ENCODE measurements around the gene PDE6H.

DNA sequence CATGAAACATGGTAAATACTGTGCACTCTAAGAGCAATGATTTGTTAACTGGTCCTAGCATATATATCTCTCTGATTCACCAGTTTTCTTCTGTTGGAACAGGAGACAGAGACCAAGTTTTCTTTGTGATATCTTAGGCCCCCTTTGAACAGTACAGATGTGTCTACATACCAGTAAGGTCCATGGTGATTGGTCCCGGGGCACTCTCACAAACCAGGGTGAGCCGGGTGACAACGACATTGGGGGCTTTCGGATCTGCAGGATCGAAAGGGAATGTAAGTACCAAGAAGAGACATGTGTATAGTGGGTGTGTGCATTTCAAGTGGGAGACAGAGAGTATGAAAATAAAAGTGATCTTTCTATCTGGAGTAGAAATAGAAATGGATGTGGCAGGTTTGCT, 23.2 kb upstream of the PDE6H start:
- TF ChIP-seq EZH2 (IDR thresholded peaks at IDR 0.05; ENCODE audit: borderline replicate concordance, low read depth, low read length, severe bottlenecking) (no peak), MYC (IDR thresholded peaks at IDR 0.05; ENCODE audit: low read depth, low read length) (no peak), JUN (IDR thresholded peaks at IDR 0.05; ENCODE audit: borderline replicate concordance, insufficient read depth, insufficient read length, low read depth) (no peak)
- TF ChIP-seq, protein P1, sequence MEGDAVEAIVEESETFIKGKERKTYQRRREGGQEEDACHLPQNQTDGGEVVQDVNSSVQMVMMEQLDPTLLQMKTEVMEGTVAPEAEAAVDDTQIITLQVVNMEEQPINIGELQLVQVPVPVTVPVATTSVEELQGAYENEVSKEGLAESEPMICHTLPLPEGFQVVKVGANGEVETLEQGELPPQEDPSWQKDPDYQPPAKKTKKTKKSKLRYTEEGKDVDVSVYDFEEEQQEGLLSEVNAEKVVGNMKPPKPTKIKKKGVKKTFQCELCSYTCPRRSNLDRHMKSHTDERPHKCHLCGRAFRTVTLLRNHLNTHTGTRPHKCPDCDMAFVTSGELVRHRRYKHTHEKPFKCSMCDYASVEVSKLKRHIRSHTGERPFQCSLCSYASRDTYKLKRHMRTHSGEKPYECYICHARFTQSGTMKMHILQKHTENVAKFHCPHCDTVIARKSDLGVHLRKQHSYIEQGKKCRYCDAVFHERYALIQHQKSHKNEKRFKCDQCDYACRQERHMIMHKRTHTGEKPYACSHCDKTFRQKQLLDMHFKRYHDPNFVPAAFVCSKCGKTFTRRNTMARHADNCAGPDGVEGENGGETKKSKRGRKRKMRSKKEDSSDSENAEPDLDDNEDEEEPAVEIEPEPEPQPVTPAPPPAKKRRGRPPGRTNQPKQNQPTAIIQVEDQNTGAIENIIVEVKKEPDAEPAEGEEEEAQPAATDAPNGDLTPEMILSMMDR (IDR thresholded peaks at IDR 0.05; ENCODE audit: extremely low read depth in 1 of 2, insufficient read depth in 1 of 2, low read depth in 1 of 2, low read length in 2 of 2) = no peak
